GM20000 (cell line): ENCODE results near the gene AMH.

Experiments used
- DNase-seq: peaks from one replicate; pipeline ENCODE4 v3.0.0; 2012; ENCODE audit warnings: low spot score
- CTCF ChIP-seq: IDR thresholded peaks from 2 replicates; pipeline ENCODE4 v1.5.1; 2012; ENCODE audit warnings: mild to moderate bottlenecking, control low read depth; ENCODE audit errors: extremely low read depth, missing control alignments

The AMH gene

GRCh38 chr19:2214251-2214650 is 34.9 kb upstream of the AMH start:
- no peak for DNase-seq
- no peak for TF ChIP-seq CTCF

- no peak for DNase-seq
- no peak for TF ChIP-seq CTCF
Measured at GRCh38 chr19:2215281-2215751, 33.8 kb upstream of the AMH start.

- TF ChIP-seq CTCF: no peak
- DNase-seq: no peak
Measured at GRCh38 chr19:2216361-2217225, 32.5 kb upstream of the AMH start.

GRCh38 chr19:2217591-2217990 is 31.5 kb upstream of the AMH start:
- no peak for DNase-seq
- TF ChIP-seq CTCF: no peak

GRCh38 chr19:2219726-2220125 is 29.4 kb upstream of the AMH start:
- DNase-seq: no peak
- TF ChIP-seq CTCF: no peak

- no peak for DNase-seq
- TF ChIP-seq CTCF: no peak
Measured at GRCh38 chr19:2221250-2221831, 27.8 kb upstream of the AMH start.

- DNase-seq: no peak
- TF ChIP-seq CTCF: no peak
Measured at GRCh38 chr19:2221918-2222317, 27.2 kb upstream of the AMH start.
